SK-N-SH (cell line): ENCODE measurements around the gene PPEF2. TPM values are rescaled to one million over a fixed set of nuclear protein-coding genes. Genes with fewer than 3 reads are reported as not detected.

Source experiments
- CTCF ChIA-PET: fragments of 300-600, 350-600 bp; formaldehyde crosslinking; extraction: SDS; loops from one replicate; lab custom pipeline; 2021; lab: Yijun Ruan, JAX
- POLR2A ChIA-PET: fragments of 350-600 bp; sonication (Branson Sonifier 250); formaldehyde crosslinking; extraction: SDS; loops from one replicate; lab custom pipeline; 2020; ENCODE audit warnings: antibody characterized with exemption, inconsistent platforms; lab: Yijun Ruan, JAX
- DNase-seq: peaks from one replicate; pipeline ENCODE4 v3.0.0; 2012
- H2AFZ ChIP-seq: fragments of 200-600 bp; sonication (generic); 2 replicates; pipeline ENCODE4 v1.8.1; 2016; ENCODE audit warnings: antibody characterized with exemption, mild to moderate bottlenecking, low read depth
- H3F3A ChIP-seq: fragments of 200-600 bp; sonication (generic); replicated peaks from 2 replicates; pipeline ENCODE3; 2016; ENCODE audit warnings: antibody characterized with exemption, mild to moderate bottlenecking; ENCODE audit not compliant: insufficient read depth
- H3K27ac ChIP-seq, 2 experiments: fragments of 200-500 bp in 1 of 2; fragments of 200-600 bp in 1 of 2; sonication (Bioruptor generic) in 1 of 2; sonication (generic), shearing (Covaris generic) in 1 of 2; 2 replicates each; pipeline versions ENCODE4 v1.5.1 to v1.6.1; 2014 to 2016; ENCODE audit warnings: low read depth in 2 of 2, inconsistent platforms in 1 of 2, low read length in 1 of 2, mild to moderate bottlenecking in 1 of 2, mixed read lengths in 1 of 2
- H3K27me3 ChIP-seq: fragments of 200-600 bp; sonication (generic), shearing (Covaris generic); 2 replicates; pipeline ENCODE4 v1.6.1; 2016; ENCODE audit warnings: mixed run types; ENCODE audit not compliant: insufficient read depth
- H3K36me3 ChIP-seq, 2 experiments: fragments of 200-500 bp in 1 of 2; fragments of 200-600 bp in 1 of 2; sonication (Bioruptor generic) in 1 of 2; sonication (generic) in 1 of 2; replicated peaks in 1 of 2; 2 replicates each; pipeline versions ENCODE3 to v1.5.1; 2014 to 2016; ENCODE audit warnings: low read length in 1 of 2, mild to moderate bottlenecking in 1 of 2; ENCODE audit not compliant: insufficient read depth in 2 of 2, control insufficient read depth in 1 of 2
- H3K4me1 ChIP-seq, 2 experiments: fragments of 200-500 bp in 1 of 2; fragments of 200-600 bp in 1 of 2; sonication (Bioruptor generic) in 1 of 2; sonication (generic), shearing (Covaris generic) in 1 of 2; 2 replicates each; pipeline versions ENCODE4 v1.5.1 to v1.6.1; 2014 to 2016; ENCODE audit warnings: low read depth in 1 of 2, low read length in 1 of 2, mixed run types in 1 of 2; ENCODE audit not compliant: insufficient read depth in 2 of 2, control insufficient read depth in 1 of 2
- H3K4me2 ChIP-seq: fragments of 200-600 bp; sonication (generic), shearing (Covaris generic); 2 replicates; pipeline ENCODE4 v1.6.1; 2017; ENCODE audit warnings: mixed run types
- H3K4me3 ChIP-seq, 2 experiments: fragments of 200-500 bp in 1 of 2; fragments of 200-600 bp in 1 of 2; sonication (Bioruptor generic) in 1 of 2; sonication (generic), shearing (Covaris generic) in 1 of 2; 2 replicates each; pipeline versions ENCODE4 v1.5.1 to v1.8.1; 2014 to 2016; ENCODE audit warnings: low read depth in 2 of 2, inconsistent platforms in 1 of 2, low read length in 1 of 2, mild to moderate bottlenecking in 1 of 2, mixed read lengths in 1 of 2, moderate library complexity in 1 of 2
- H3K79me2 ChIP-seq: fragments of 200-600 bp; sonication (generic); 2 replicates; pipeline ENCODE4 v1.8.1; 2017; ENCODE audit warnings: mild to moderate bottlenecking; ENCODE audit not compliant: insufficient read depth
- H3K9ac ChIP-seq: fragments of 200-600 bp; sonication (generic); 2 replicates; pipeline ENCODE4 v1.6.1; 2017; ENCODE audit warnings: mixed run types
- H3K9me2 ChIP-seq: fragments of 200-600 bp; sonication (generic); 2 replicates; pipeline ENCODE4 v1.6.1; 2017; ENCODE audit warnings: mixed run types
- H3K9me3 ChIP-seq: fragments of 200-600 bp; sonication (generic); 2 replicates; pipeline ENCODE4 v1.6.1; 2017; ENCODE audit warnings: mixed run types, mild to moderate bottlenecking, moderate library complexity
- H4K20me1 ChIP-seq: fragments of 200-600 bp; sonication (generic); 2 replicates; pipeline ENCODE4 v1.6.1; 2017; ENCODE audit warnings: mild to moderate bottlenecking, mixed run types; ENCODE audit not compliant: insufficient read depth
- CHD2 ChIP-seq: fragments of 150-350 bp; IDR thresholded peaks from 2 replicates; pipeline ENCODE4 v1.6.1; 2018; ENCODE audit warnings: low read length; ENCODE audit not compliant: partially characterized antibody
- FOSL2 ChIP-seq: IDR thresholded peaks from 2 replicates; pipeline ENCODE4 v1.4.0; 2012; ENCODE audit warnings: low read depth, mild to moderate bottlenecking, moderate library complexity, borderline replicate concordance
- FOXM1 ChIP-seq: IDR thresholded peaks from 2 replicates; pipeline ENCODE4 v1.4.0; 2012; ENCODE audit warnings: low read depth, mild to moderate bottlenecking
- GATA2 ChIP-seq: sonication (generic); formaldehyde crosslinking; IDR thresholded peaks from 2 replicates; pipeline ENCODE4 v1.5.0; 2020; ENCODE audit warnings: mild to moderate bottlenecking, missing genetic modification reagents
- MAX ChIP-seq: IDR thresholded peaks from 2 replicates; pipeline ENCODE4 v1.4.0; 2012; ENCODE audit warnings: low read depth
- MEF2A ChIP-seq: IDR thresholded peaks from 2 replicates; pipeline ENCODE4 v1.4.0; 2012; ENCODE audit warnings: low read depth, borderline replicate concordance
- NFIC ChIP-seq: IDR thresholded peaks from 2 replicates; pipeline ENCODE4 v1.4.0; 2012; ENCODE audit warnings: borderline replicate concordance
- PBX3 ChIP-seq: IDR thresholded peaks from 2 replicates; pipeline ENCODE4; 2012
- POLR2AphosphoS5 ChIP-seq: IDR thresholded peaks from 2 replicates; pipeline ENCODE4 v1.6.1; 2012; ENCODE audit warnings: low read depth, low read length
- REST ChIP-seq: IDR thresholded peaks from 2 replicates; pipeline ENCODE4 v1.6.1; 2012; ENCODE audit warnings: mild to moderate bottlenecking, low read depth, low read length, moderate library complexity
- RFX5 ChIP-seq: IDR thresholded peaks from 2 replicates; pipeline ENCODE4 v1.6.1; 2012; ENCODE audit warnings: mild to moderate bottlenecking, improper control_type of control experiment, low read length
- SMC3 ChIP-seq: IDR thresholded peaks from 2 replicates; pipeline ENCODE4 v1.6.1; 2012; ENCODE audit warnings: low read depth, low read length, improper control_type of control experiment
- TCF12 ChIP-seq: IDR thresholded peaks from 2 replicates; pipeline ENCODE4 v1.4.0; 2012
- TEAD4 ChIP-seq: IDR thresholded peaks from 2 replicates; pipeline ENCODE4 v1.4.0; 2012; ENCODE audit warnings: mild to moderate bottlenecking, borderline replicate concordance; ENCODE audit not compliant: insufficient read depth
- WGBS: methylation state at CpG from one replicate; pipeline ENCODE4 v1.1.6; 2017; ENCODE audit warnings: low lambda C conversion rate; 5-methylcytosine and 5-hydroxymethylcytosine counted together
- polyA plus RNA-seq, 3 experiments: library from polyadenylated mRNA; depleted of rRNA; stranded (reverse); fragments of >200 nt; gene quantifications; 2 replicates each; pipeline ENCODE4 v1.2.3, GENCODE V29; 2012

The PPEF2 gene
- polyA plus RNA-seq, 1 of the 3 experiments (the other 2 are of a cell fraction), result not detected

- no peak for TF ChIP-seq REST
These were observed 12.6 kb downstream of the PPEF2 start (continued) for GRCh38 chr4:75889537-75890199.

GRCh38 chr4:75886104-75886503 lies 16.1 kb downstream of the PPEF2 start:
- CTCF ChIA-PET, result interaction anchor here (1.1 kb wide), 1 partner anchor 12 kb away, joined by 4 read pairs; no protein-coding TSS in a partner anchor
- Histone ChIP-seq H2AFZ (no peak overlapping the region), H3K36me3 (no peaks in the 10 kb centered on the region), H4K20me1 (no peaks in the 10 kb centered on the region), H3K9me2 (no peaks in the 10 kb centered on the region), H3K79me2 (no peaks in the 10 kb centered on the region), H3K27me3 (0 out of 2 replicates have a peak, but pooled peaks cover 11% of the 10 kb centered on the region), H3F3A (no peaks in the 10 kb centered on the region), H3K9me3 (no peaks in the 10 kb centered on the region), H3K4me3 (no peak overlapping the region), H3K9ac (no peak overlapping the region), H3K27ac (no peak overlapping the region), H3K4me2 (no peak overlapping the region), H3K4me1 (no peaks in the 10 kb centered on the region)
- POLR2A ChIA-PET, result no interaction called here
- 88% methylated on average over 24 of the region's 24 CpGs for WGBS
- TF ChIP-seq TEAD4 (no peak), FOXM1 (no peak), TCF12 (no peak), MEF2A (no peak), RFX5 (no peak), GATA2 (CRISPR knock-in tag) (no peak), SMC3 (no peak), PBX3 (no peak)
- DNase-seq, result no peak

GRCh38 chr4:75881476-75881875 lies 20.8 kb downstream of the PPEF2 start:
- H3K4me1 ChIP-seq, result no peaks in the 10 kb centered on the region
- DNase-seq, result no peak
- no peaks in the 10 kb centered on the region for H4K20me1 ChIP-seq
- H2AFZ ChIP-seq, result no peak overlapping the region
- no peaks in the 10 kb centered on the region for H3K36me3 ChIP-seq
- H3K9ac ChIP-seq, result no peak overlapping the region
- CTCF ChIA-PET, result interaction anchor here (0.7 to 1.3 kb wide), 2 partner anchors 13 to 33 kb away, joined by 3 to 4 read pairs; no protein-coding TSS in a partner anchor
- POLR2A ChIA-PET, result no interaction called here
- H3F3A ChIP-seq, result no peaks in the 10 kb centered on the region
- 65% methylated on average over 3 of the region's 3 CpGs for WGBS
- no peak overlapping the region for H3K4me2 ChIP-seq
- no peaks in the 10 kb centered on the region for H3K9me2 ChIP-seq
- no peaks in the 10 kb centered on the region for H3K9me3 ChIP-seq
- H3K4me3 ChIP-seq, result no peak overlapping the region
- H3K27me3 ChIP-seq, result no peaks in the 10 kb centered on the region; the same call in 1 of the 2 replicates
- no peaks in the 10 kb centered on the region for H3K79me2 ChIP-seq
- H3K27ac ChIP-seq, result no peak overlapping the region
- TF ChIP-seq PBX3, result no peak
- TF ChIP-seq POLR2AphosphoS5, result no peak
- TF ChIP-seq FOSL2, result no peak
- TF ChIP-seq GATA2 (CRISPR knock-in tag), result no peak
- no peak for TF ChIP-seq MEF2A
- TF ChIP-seq MAX, result no peak
- TF ChIP-seq CHD2, result no peak
- no peak for TF ChIP-seq NFIC
- TF ChIP-seq REST, result no peak
- TF ChIP-seq SMC3, result no peak
